C4-2B (cell line): ENCODE measurements around the gene HLCS.
A peak's percentile ranks its signal among the peaks of the same experiment; 100 is the strongest.

Source experiments
- H3K27ac ChIP-seq: fragments of 450-650 bp; 2 replicates; pipeline ENCODE4 v1.5.1; 2017
- ZFX ChIP-seq: fragments of 450-650 bp; IDR thresholded peaks from 2 replicates; pipeline ENCODE4 v1.6.1; 2017
- TF ChIP-seq, protein P1 (sequence below): fragments of 450-650 bp; conservative IDR thresholded peaks from 2 replicates; pipeline ENCODE4 v1.5.1; 2017; ENCODE audit warnings: mild to moderate bottlenecking

The HLCS gene

GRCh38 chr21:36783612-36784374 lies 182.7 kb downstream of the HLCS start:
- H3K27ac ChIP-seq: no peak overlapping the region; the same call in 1 of the 2 replicates
- no peak for TF ChIP-seq ZFX
- TF ChIP-seq, protein P1, sequence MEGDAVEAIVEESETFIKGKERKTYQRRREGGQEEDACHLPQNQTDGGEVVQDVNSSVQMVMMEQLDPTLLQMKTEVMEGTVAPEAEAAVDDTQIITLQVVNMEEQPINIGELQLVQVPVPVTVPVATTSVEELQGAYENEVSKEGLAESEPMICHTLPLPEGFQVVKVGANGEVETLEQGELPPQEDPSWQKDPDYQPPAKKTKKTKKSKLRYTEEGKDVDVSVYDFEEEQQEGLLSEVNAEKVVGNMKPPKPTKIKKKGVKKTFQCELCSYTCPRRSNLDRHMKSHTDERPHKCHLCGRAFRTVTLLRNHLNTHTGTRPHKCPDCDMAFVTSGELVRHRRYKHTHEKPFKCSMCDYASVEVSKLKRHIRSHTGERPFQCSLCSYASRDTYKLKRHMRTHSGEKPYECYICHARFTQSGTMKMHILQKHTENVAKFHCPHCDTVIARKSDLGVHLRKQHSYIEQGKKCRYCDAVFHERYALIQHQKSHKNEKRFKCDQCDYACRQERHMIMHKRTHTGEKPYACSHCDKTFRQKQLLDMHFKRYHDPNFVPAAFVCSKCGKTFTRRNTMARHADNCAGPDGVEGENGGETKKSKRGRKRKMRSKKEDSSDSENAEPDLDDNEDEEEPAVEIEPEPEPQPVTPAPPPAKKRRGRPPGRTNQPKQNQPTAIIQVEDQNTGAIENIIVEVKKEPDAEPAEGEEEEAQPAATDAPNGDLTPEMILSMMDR: no peak

GRCh38 chr21:36780861-36781260 lies 185.6 kb downstream of the HLCS start:
- no peak overlapping the region for H3K27ac ChIP-seq
- TF ChIP-seq ZFX: no peak
- TF ChIP-seq, protein P1: no peak

DNA sequence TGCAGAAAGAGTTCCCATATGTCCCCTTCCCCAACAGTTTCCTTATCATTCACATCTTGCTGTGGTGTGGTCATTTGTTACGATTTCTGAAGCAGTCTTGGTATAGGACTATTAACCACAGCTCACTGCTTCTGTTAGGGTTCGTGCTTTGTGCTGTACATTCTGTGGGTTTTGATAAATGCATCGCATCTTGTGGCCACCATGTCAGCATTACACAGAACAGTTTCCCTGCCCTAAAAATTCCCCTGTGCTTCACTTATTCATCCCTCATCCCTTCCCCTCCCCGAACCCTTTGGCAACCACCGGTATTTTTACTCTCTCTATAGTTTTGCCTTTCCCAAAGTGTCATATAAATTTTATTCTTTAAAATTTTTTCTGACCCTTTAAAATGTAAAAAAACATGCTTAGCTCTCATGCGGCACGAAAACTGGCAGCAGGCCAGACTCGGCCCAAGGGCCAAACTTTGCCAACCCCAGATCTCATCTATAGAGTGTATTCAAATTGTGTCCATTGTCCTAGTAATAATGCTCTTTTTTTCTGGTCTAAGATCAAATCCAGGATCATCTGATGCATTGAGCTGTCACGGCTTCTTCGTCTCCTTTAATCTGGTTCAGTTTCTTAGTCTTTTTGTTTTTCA lies 189.4 kb downstream of the HLCS start:
- TF ChIP-seq, protein P1: no peak
- no peak for TF ChIP-seq ZFX
- no peak overlapping the region for H3K27ac ChIP-seq

- TF ChIP-seq ZFX: no peak
- TF ChIP-seq, protein P1: no peak
- H3K27ac ChIP-seq: no peak overlapping the region
Measured at GRCh38 chr21:36773995-36774394, 192.5 kb downstream of the HLCS start.

- no peak overlapping the region for H3K27ac ChIP-seq
- TF ChIP-seq, protein P1: no peak
- TF ChIP-seq ZFX: no peak
Measured at GRCh38 chr21:36773117-36773516, 193.4 kb downstream of the HLCS start.

DNA sequence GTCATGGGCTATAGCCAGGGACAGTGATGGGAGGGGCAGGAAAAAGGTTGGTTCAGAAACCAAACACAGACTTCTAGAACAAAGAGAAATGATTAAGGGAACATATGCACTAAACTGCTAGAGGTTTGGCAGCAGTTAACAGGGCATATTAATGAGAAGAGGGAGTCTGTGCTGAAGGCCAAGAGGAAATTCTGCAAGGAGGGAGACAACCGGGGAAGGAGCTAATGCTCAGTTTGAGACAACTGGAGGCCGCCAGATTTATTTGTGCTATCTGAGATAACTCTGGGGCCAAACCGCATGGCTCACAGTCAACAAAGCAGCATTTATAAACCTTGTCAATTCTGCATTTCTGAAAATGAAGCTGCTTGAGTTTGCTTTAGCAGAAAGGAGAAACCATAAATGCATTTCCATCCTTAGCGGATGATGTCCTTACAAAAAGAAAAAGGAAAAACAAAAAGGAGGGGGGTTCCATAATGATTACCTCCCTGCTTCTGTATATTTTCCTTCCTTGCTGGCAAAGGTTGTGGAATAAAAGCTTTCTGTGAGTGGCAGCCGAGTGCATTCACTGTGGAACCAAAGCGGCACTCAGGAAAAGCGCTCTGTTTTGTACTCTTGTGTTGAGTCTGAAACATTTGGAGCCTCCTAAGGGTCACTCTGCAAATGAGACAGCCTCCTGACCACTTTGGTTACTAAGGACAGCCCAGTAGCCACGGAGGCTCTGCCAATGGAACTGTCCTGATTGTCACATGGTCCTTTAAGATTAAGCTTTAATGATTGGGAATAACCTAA lies 197.2 kb downstream of the HLCS start:
- TF ChIP-seq, protein P1: no peak
- no peak for TF ChIP-seq ZFX

DNA sequence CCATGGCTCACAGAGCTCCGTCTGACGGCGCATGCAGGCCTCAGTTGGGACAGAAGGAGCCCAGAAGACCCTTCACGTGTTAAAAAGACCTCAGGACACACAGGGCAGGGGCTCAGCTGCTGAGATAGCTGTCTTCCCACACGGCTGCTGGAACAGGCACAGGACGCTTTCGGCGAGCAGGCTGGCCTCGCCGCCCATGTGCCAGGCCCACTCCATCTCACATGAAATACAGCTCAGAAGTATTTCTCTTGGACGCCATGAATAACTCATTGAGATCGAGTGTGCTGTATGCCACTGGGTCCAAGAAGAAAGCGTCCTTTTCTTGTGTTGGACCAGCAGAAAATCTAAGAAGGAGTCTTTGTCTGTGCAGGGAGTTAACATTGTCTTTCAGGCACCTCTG lies 198.0 kb downstream of the HLCS start:
- peak overlapping the region; percentile 29 for H3K27ac ChIP-seq
- no peak for TF ChIP-seq ZFX
- TF ChIP-seq, protein P1: no peak

More for the DNA sequence above, 197.2 kb downstream of the HLCS start:
- H3K27ac ChIP-seq: peak overlapping the region; percentile 29
